ENCODE data around the gene SERPINA3. TPM values are rescaled to one million over a fixed set of nuclear protein-coding genes. Genes with fewer than 3 reads are reported as not detected.

Gene SERPINA3
- total RNA-seq, 2 donors from 2014 or later: 5.7 to 11.8 TPM

DNA sequence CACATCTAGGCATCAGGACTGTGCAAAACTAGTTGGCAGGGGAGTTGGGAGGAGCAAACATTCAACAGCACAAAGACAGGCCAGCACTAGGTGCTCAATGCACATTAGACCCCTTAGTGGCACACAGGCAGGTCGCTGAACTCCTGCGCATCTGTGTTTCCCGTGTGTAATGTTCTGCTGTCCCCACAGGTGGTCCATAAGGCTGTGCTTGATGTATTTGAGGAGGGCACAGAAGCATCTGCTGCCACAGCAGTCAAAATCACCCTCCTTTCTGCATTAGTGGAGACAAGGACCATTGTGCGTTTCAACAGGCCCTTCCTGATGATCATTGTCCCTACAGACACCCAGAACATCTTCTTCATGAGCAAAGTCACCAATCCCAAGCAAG is 11.2 kb downstream of the SERPINA3 start:
- H3K9me3 ChIP-seq: no peaks in the 10 kb centered on the region
- H3K27me3 ChIP-seq: no peaks in the 10 kb centered on the region
- H3K27ac ChIP-seq: no peak overlapping the region
- no peaks in the 10 kb centered on the region for H3K36me3 ChIP-seq
- intact Hi-C loops (cut with DNase I): no loop called here
- H3K9ac ChIP-seq (ENCODE audit: low read depth in 2 of 2, low read length in 2 of 2): no peak overlapping the region
- no peak for DNase-seq
- H3K4me1 ChIP-seq: no peaks in the 10 kb centered on the region
- H3K4me3 ChIP-seq: no peak overlapping the region
- TF ChIP-seq, protein P1, sequence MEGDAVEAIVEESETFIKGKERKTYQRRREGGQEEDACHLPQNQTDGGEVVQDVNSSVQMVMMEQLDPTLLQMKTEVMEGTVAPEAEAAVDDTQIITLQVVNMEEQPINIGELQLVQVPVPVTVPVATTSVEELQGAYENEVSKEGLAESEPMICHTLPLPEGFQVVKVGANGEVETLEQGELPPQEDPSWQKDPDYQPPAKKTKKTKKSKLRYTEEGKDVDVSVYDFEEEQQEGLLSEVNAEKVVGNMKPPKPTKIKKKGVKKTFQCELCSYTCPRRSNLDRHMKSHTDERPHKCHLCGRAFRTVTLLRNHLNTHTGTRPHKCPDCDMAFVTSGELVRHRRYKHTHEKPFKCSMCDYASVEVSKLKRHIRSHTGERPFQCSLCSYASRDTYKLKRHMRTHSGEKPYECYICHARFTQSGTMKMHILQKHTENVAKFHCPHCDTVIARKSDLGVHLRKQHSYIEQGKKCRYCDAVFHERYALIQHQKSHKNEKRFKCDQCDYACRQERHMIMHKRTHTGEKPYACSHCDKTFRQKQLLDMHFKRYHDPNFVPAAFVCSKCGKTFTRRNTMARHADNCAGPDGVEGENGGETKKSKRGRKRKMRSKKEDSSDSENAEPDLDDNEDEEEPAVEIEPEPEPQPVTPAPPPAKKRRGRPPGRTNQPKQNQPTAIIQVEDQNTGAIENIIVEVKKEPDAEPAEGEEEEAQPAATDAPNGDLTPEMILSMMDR (IDR thresholded peaks at IDR 0.05): no peak

DNA sequence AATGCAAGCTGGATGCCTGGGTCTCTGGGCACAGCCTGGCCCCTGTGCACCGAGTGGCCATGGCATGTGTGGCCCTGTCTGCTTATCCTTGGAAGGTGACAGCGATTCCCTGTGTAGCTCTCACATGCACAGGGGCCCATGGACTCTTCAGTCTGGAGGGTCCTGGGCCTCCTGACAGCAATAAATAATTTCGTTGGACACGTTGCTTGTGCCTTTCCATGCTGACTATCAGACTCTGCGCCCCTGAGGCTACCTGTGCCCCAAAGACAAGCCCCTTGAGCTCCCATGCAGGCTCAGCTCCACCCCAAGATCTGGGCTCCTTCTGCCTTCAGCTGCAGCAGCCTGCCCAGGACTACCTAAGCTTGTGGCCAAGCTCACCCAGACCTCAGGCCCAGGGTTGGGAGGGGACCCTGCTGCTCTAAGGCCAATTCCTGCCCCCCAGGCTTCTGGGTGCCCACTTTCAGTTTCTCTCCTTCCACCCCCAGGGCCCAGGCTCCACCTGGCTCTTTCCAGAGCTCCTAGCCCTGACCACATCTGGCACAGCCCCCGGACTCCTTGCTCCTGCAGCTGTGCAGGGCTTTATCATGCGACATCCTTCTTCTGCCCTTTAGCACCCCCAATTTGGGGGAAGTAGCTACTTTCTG is 11.8 kb downstream of the SERPINA3 start:
- no peak for DNase-seq

DNA sequence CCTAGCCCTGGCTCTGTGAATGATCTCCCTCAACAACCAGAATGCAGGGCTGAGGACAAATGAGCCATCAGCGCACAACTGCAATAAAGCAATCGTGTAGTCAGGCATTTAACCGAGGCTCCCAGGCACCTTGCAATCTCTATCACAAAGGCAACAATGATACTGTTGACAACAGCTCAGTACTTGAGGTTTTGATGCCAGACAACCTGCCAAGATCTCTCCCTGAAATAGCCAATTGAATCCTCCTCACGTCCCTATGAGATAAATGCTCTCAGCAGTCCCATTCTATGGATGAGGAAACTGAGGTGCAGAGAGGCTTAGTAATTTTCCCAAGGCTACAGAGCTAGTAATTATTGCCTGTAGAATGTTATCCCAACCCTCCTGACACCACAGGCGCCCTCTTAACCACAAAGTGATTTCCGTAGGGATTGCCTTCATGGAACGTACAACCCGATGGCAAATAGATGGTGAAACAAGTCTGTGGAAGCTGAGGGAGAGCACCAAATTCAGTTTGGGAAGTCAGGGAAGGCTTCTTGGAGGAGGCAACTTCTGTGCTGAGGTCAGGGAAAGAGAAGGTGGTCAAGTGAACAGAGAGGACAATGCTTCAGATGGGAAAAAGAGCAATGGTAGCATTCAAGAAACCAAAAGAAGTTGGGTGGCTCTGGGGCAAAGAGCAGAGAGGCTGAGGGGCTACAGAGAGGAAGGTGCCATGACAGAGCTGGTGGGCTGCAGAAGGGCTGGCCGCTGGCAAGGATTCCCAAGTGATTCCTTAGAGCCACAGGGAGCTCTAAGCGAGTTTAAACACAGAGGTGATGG is 12.6 kb downstream of the SERPINA3 start:
- Histone ChIP-seq H3K27me3 (no peaks in the 10 kb centered on the region), H3K9me3 (no peaks in the 10 kb centered on the region), H3K4me1 (no peaks in the 10 kb centered on the region), H3K4me3 (no peak overlapping the region), H3K27ac (no peak overlapping the region), H3K36me3 (no peaks in the 10 kb centered on the region), H3K9ac (ENCODE audit: low read depth in 2 of 2, low read length in 2 of 2) (no peak overlapping the region)
- intact Hi-C loops (cut with DNase I): no loop called here
- DNase-seq: no peak
- TF ChIP-seq, protein P1 (IDR thresholded peaks at IDR 0.05): no peak

More for the DNA sequence above, 11.8 kb downstream of the SERPINA3 start:
- no peaks in the 10 kb centered on the region for H3K36me3 ChIP-seq
- no peak overlapping the region for H3K9ac ChIP-seq (ENCODE audit: low read depth in 2 of 2, low read length in 2 of 2)
- no peak overlapping the region for H3K27ac ChIP-seq
- H3K27me3 ChIP-seq: no peaks in the 10 kb centered on the region
- TF ChIP-seq, protein P1 (IDR thresholded peaks at IDR 0.05): no peak
- no peaks in the 10 kb centered on the region for H3K9me3 ChIP-seq
- H3K4me3 ChIP-seq: no peak overlapping the region
- H3K4me1 ChIP-seq: no peaks in the 10 kb centered on the region
- intact Hi-C loops (cut with DNase I): no loop called here

DNA sequence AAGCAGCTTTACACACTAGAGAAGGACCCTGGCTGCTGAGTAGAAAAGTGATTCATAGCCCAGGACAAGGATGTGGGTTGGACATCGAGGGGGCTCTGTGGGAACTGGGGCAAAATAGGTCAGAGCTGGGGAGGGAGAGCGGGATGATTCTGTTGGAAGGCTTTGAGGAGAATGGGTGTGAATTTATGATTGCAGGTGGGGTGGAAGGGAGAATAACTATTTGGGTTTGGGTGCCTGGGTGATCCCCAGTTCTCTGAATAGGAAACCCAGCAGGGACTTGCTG is 13.1 kb downstream of the SERPINA3 start:
- no peak overlapping the region for H3K27ac ChIP-seq
- no peak for DNase-seq
- H3K9ac ChIP-seq (ENCODE audit: low read depth in 2 of 2, low read length in 2 of 2): no peak overlapping the region
- intact Hi-C loops (cut with DNase I): no loop called here
- no peak overlapping the region for H3K4me3 ChIP-seq
- H3K9me3 ChIP-seq: no peaks in the 10 kb centered on the region
- no peaks in the 10 kb centered on the region for H3K4me1 ChIP-seq
- TF ChIP-seq, protein P1 (IDR thresholded peaks at IDR 0.05): no peak
- H3K36me3 ChIP-seq: no peaks in the 10 kb centered on the region
- no peaks in the 10 kb centered on the region for H3K27me3 ChIP-seq

DNA sequence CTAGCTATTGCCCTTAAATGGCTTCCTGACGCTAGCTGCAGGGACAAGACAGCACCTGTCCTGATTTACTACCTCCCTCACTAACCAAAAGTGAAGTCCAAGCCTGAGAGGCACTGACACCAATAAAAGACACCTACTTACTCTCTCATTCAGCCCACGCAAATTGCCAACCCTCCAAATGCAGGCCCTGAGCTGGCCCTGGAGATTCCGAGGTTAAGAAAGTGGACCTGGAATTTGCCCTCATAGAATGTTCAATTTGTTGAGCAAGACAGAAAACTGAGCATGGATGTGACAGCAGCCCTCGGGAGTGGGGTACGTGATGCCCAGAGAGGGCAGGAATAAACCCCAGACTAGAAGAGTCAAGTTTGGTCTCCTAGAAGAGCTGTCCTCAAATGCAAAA is 16.4 kb downstream of the SERPINA3 start:
- no peak overlapping the region for H3K4me3 ChIP-seq
- no peak overlapping the region for H3K9ac ChIP-seq (ENCODE audit: low read depth in 2 of 2, low read length in 2 of 2)
- no peaks in the 10 kb centered on the region for H3K36me3 ChIP-seq
- no peak for DNase-seq
- no peaks in the 10 kb centered on the region for H3K27me3 ChIP-seq
- TF ChIP-seq, protein P1 (IDR thresholded peaks at IDR 0.05): no peak
- intact Hi-C loops (cut with DNase I): no loop called here
- H3K9me3 ChIP-seq: no peaks in the 10 kb centered on the region
- H3K4me1 ChIP-seq: no peaks in the 10 kb centered on the region
- no peak overlapping the region for H3K27ac ChIP-seq

Measured in colonic mucosa (tissue), 4 donors.